HepG2 (cell line): ENCODE data around the gene PA2G4.

Experiments
- CEBPZ ChIP-seq: IDR thresholded peaks from 2 replicates; pipeline ENCODE4 v1.6.1; 2012; ENCODE audit warnings: low read length, improper control_type of control experiment
- EHMT2 ChIP-seq: fragments of 200-600 bp; sonication (generic); IDR thresholded peaks from 2 replicates; pipeline ENCODE4 v1.7.0; 2017; ENCODE audit warnings: antibody characterized with exemption, low read depth, low read length, borderline replicate concordance
- HDAC1 ChIP-seq: sonication (generic); formaldehyde crosslinking; IDR thresholded peaks from 2 replicates; pipeline ENCODE4 v1.5.1; 2020; ENCODE audit warnings: mild to moderate bottlenecking, missing genetic modification reagents
- MTA1 ChIP-seq: sonication (generic); formaldehyde crosslinking; IDR thresholded peaks from 2 replicates; pipeline ENCODE4 v1.4.0; 2020; ENCODE audit warnings: missing genetic modification reagents, mild to moderate bottlenecking, borderline replicate concordance
- POLR2A ChIP-seq, 2 experiments: IDR thresholded peaks; 2 replicates each; pipeline ENCODE4 v1.6.1; 2011; ENCODE audit warnings: low read depth in 2 of 2, low read length in 2 of 2, mild to moderate bottlenecking in 1 of 2, moderate library complexity in 1 of 2; ENCODE audit not compliant: insufficient read depth in 1 of 2
- POLR2AphosphoS2 ChIP-seq: IDR thresholded peaks from 2 replicates; pipeline ENCODE4 v1.6.1; 2011; ENCODE audit warnings: low read depth, low read length, improper control_type of control experiment
- TCF12 ChIP-seq, 2 experiments: fragments of 450-650 bp in 1 of 2; sonication (generic) in 1 of 2; formaldehyde crosslinking in 1 of 2; IDR thresholded peaks; 2 replicates each; pipeline versions ENCODE4 v1.6.1 to v1.8.0; 2017 to 2022; ENCODE audit warnings: antibody characterized with exemption in 1 of 2, mild to moderate bottlenecking in 1 of 2, missing genetic modification reagents in 1 of 2, moderate library complexity in 1 of 2
- ZMYM4 ChIP-seq: sonication (generic); formaldehyde crosslinking; IDR thresholded peaks from 2 replicates; pipeline ENCODE4 v1.8.1; 2023; ENCODE audit warnings: mild to moderate bottlenecking, missing genetic modification reagents
- ZNF329 ChIP-seq: sonication (generic); formaldehyde crosslinking; IDR thresholded peaks from 2 replicates; pipeline ENCODE4 v1.9.0; 2021; ENCODE audit warnings: low read depth, mild to moderate bottlenecking, missing genetic modification reagents
- ZNF564 ChIP-seq: sonication (generic); formaldehyde crosslinking; IDR thresholded peaks from 2 replicates; pipeline ENCODE4 v1.8.1; 2023; ENCODE audit warnings: mild to moderate bottlenecking, missing genetic modification reagents

GRCh38 chr12:56145217-56145616 lies 40.9 kb downstream of the PA2G4 start:
- TF ChIP-seq POLR2A (IDR thresholded peaks at IDR 0.05; ENCODE audit: insufficient read depth in 1 of 2, low read depth in 2 of 2, low read length in 2 of 2) (no peak), ZNF329 (CRISPR knock-in tag) (no peak), POLR2AphosphoS2 (no peak), HDAC1 (CRISPR knock-in tag) (no peak), MTA1 (no peak), EHMT2 (no peak), ZNF564 (CRISPR knock-in tag) (no peak), CEBPZ (no peak), TCF12 (IDR thresholded peaks at IDR 0.05) (no peak), TCF12 (CRISPR knock-in tag; IDR thresholded peaks at IDR 0.05) (no peak), ZMYM4 (CRISPR knock-in tag) (no peak)
